ENCODE measurements around the gene VEPH1.

VEPH1 gene

DNA sequence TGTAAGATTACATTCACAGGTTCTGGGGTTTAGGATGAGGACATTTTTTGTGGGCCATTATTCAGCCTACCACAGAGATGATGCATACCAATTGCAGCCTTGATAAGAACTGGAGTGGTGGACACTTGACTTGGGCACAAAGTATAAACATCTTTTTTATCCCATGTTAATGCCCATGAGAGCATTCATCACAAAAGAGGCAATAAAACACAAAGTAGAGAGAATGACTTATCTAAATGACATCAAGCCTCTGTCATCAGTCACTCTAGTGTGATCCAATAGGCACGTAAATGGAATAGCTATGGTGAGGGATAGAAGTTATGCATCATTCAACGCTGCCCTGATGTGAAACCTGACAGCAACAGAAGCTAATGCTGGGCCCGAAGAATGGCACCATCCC lies 25.8 kb downstream of the VEPH1 start:
- no peak for DNase-seq (ENCODE audit: low read depth in 2 of 2)

DNA sequence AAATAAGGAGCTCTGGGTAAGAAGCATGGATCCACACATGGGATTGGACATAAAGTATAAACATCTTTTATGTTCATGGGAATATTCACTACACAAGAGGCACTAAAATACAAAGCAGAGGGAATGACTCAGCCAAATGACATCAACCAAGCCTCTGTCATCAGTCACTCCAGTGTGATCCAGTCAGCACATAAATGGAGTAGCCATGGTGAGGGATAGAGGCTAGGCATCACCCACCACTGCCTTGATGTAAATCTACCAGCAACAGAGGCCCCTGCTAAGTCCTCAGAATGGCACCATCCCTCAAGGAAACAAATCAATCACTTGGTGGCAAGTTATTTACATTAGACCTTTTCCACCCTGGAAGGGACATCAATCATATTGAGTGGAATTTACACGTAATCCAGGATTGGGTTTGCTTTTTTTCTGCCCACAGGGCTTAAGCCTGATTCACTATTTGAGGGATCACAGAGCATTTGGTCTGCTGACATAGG lies 27.2 kb downstream of the VEPH1 start:
- DNase-seq (ENCODE audit: low read depth in 2 of 2) = no peak

DNA sequence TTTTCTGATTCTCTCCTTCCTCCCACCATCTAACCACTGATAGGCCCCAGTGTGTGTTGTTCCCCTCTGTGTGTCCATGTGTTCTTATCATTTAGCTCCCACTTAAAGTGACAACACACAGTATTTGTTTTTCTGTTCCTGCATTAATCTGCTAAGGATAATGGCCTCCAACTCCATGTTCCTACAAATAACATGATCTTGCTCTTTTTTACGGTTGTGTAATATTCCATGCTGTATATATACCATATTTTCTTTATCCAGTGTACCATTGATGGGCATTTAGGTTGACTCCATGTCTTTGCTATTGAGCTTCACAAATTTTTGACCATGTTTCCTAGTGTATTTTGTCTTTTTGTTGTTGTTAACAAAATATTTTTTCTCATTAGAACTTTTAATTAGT lies 30.6 kb downstream of the VEPH1 start:
- no peak for DNase-seq (ENCODE audit: low read depth in 2 of 2)

DNA sequence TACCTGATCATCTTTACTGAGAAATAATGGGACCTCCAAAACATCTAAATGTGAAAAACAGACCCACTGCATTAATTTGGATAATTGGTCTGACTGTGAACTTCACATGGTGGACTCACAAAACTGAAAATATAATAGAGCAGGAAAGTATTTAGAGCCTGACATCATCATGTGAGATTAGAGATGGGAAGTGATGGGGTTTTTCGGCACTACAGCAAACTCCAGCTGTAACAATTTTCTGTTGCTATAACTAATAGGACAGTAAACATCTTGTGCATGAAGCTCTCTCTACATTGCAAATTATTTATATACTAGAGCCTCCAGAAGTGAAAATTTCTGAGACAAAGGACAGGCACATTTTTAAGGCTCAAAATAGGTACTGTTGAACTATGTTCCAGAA lies 32.2 kb downstream of the VEPH1 start:
- no peak for DNase-seq (ENCODE audit: low read depth in 2 of 2)

DNA sequence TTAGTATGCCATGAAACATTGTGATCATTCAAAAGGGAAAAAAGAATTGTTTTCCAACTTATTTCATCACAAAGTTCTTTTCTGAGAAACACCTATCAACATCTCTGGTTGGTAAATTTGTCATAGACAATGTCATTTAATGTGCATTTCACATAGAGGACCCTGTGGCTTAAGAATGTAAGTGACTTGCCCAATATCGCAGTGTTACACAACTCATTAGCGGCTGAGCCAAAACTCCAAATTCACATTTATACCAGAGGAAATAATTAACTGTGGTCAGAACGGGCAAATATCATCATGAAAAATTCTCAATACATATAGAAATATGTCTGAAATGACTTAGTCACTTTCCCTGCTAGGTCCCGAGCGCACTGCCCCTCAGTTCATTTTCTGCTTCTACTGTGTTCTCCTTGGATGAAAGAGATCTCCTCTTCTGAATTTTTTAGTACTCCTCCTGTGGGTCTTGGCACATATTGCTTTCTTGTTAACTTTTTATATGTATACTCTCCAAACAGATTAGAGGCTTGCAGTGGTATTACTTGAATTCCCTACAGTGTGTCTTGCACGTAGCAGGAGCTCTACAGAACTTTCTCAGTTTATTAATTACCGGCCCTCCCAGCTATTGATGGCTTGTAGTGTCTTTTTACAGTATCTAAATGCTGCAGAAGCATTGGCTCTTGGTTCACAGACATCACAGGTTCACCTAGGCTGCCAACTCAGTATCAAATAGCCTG lies 33.5 kb downstream of the VEPH1 start:
- no peak for DNase-seq (ENCODE audit: low read depth in 2 of 2)

DNA sequence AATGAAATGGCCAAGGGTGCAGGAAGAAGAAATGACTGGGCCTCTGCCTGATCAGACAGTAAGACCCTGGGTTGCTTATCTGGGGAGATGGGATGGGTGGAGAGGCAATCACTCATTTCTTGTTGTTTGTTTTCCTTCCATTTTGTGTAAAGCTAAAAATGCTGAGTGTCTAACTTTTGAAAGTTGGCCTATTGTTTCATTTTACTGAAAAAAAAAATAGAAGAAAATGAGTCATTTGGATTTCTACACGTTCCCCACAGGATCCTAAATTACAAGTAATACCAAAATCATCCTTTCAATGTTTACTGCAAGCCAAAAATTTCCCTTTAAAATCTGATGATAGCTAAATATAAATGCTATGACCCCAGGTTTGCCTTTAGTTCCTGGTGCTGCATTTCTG lies 36.0 kb downstream of the VEPH1 start:
- no peak for DNase-seq (ENCODE audit: low read depth in 2 of 2)

DNA sequence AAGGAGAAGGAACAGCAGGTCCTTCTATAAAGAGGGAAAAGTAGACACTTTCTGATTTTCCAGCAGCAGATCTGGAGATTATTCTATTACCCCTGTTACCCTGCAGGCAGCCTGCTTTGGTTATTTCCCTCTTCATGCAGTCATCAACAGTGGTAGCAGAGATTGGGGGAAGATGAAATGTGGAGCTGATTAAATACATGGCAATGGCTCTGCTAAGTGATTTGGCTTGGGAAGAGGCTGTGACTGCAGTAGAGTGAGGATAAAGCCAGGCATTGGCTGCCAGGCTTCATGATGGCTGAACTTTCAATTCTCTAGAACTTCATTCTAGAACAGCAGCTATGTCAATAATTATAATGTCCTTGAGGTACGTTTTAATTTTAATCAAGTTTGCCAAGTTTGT lies 37.5 kb downstream of the VEPH1 start:
- no peak for DNase-seq (ENCODE audit: low read depth in 2 of 2)

DNA sequence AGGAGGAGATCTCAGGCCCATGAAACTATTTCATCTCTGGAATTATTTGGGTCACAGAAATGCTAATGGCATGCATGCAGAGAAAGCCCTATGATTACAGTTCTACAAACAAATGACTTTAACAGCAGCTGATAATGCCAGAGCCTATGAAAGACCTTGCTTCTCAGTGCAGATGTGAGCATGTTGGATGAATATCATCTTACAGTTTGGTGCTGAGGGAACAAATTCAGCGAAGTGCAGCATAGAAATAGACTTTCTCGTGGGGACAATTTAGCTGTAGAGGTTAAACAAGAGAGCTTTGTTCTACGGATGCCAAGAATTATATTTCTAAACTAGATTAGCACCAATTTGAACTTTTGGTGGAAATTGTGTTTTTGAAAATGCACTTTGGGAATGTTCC lies 38.9 kb downstream of the VEPH1 start:
- DNase-seq (ENCODE audit: low read depth in 2 of 2) = no peak

DNA sequence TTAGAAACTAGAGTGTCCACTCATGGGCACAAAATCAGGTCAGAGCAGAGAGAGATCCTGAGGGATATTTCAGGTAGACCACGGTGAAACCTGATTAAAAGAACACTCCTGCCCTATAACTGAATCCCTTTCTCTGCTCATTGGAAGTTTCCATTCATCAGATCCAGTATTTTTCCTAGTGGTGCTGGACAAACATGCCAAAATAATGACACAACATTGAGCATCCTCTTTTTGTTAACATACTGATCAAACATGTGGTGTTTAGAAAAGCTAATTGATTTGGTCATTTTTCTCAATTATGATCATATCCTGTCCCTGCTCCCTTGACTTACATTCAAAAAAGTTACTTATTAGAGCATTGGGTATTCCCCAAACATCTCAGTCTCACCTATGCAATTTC lies 39.4 kb downstream of the VEPH1 start:
- no peak for DNase-seq (ENCODE audit: low read depth in 2 of 2)

DNA sequence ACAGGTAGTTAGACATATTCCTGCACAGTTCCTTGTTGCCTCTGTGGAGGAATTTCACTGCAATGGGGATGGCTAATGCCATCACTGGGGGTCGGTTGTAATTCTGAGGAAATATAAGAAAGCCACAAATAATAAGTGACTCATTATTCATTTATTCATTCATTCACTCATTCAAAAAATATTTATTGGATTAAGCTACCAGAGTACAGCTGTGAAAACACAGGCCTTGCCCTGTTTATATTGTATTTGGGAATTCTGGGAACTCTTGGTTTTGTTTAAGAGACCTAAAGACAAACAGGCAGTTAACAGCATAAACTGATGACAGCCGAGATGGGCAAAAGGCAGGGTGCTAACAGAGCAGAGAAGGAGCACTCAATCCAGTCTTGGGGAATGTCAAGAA lies 43.0 kb downstream of the VEPH1 start:
- no peak for DNase-seq (ENCODE audit: low read depth in 2 of 2)

DNA sequence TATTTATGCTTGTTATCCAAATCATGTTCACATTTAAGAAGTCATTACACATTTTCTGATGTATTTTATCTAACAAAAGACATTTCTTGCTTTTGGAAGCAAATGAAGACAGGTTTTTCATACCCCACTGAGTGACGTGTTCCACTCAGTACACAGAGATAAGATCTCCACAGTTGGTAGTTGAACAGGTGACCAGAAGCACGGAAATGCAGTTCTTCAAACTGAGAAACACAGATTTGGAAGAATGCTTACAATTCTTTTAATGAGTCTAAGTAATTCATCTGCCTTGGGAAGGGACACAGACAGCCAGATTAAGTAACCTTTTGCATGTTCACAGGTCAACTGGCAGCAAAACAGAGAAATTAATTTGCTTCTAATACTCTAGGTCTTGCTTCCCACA lies 43.5 kb downstream of the VEPH1 start:
- DNase-seq (ENCODE audit: low read depth in 2 of 2) = no peak

DNA sequence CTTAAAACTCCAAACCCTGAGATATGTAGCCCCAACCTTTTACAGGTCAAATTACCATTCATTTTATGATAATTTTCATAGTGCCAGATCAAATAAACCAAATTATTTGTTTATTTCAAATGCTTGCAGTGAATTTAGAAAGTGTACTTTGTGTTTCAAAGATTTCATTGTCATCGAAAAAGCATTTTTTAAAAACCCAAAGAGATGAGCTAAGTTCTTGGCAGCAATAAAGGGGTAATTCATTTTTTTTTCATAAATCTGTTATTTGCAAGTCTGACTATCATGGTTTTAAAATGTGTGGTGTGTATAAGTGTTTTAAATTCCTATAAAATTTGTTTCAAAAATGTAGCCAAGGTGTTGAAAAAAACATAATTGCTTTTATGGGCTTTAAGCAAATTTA lies 49.4 kb downstream of the VEPH1 start:
- DNase-seq (ENCODE audit: low read depth in 2 of 2) = no peak

DNA sequence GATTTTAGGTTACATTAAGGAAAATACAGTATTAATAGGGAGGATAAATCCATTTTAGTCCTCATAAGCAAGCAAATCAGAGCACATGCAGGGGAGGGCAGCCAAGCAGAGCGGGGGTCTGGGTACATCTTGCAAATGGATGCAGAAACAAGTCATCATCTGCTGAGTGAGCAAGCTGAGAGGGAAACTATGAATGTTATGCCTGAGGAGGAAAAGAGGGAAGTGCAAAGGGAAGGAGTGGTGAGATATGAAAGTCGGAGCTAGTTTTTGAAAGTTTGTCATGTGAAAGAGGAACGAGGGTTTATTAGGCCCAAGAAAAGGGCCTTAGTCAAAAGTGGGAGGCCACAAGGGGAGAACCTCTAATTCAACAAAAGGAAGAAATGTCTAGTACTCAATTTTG lies 51.1 kb downstream of the VEPH1 start:
- no peak for DNase-seq (ENCODE audit: low read depth in 2 of 2)

DNA sequence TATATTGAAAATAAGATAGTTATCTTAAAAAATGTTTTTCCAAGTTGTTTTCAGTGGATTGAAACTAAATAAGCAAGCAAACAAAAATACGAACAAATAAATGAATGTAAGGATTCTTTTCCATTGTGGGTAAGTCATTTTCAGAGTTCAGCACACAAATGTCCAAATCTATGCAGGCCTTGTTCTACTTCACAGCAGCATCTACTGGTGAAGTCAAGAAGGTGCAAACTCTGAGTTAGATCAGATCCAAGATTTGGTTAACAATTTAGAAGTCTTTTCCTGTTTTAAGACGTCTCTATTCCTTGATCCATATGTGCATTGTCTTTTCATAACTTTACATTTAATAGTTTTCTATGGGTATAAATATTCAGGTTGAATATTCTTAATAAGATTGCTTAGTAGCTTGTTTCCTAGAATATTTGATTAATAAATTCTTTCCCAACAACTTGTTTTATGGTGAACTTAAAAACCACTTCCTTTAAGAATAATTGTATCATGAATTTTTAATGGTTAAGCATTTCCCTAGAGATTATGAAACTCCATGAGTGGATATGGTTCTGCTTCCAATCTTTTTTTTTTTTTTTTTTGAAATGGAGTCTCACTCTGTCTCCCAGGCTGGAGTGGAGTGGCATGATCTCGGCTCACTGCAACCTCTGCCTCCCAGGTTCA lies 56.1 kb downstream of the VEPH1 start:
- DNase-seq (ENCODE audit: low read depth in 2 of 2) = no peak

DNA sequence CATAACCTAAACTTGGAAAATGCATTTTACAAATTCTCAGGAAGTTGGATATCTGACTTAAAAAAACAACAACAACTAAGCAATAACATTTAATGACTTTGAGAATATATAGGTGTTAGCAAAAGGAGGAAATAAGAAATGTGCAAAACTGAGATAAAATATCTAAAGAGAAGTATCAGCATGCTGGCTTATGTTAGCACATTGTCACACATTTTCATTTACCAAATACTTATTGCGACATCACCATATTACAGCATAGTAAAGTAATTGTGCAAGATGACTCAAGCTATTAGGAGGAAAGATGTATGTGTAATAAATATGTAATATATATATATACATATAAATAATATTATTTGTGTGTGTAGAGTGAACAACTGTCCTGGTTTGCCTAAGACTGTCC lies 57.4 kb downstream of the VEPH1 start:
- DNase-seq (ENCODE audit: low read depth in 2 of 2) = no peak

DNA sequence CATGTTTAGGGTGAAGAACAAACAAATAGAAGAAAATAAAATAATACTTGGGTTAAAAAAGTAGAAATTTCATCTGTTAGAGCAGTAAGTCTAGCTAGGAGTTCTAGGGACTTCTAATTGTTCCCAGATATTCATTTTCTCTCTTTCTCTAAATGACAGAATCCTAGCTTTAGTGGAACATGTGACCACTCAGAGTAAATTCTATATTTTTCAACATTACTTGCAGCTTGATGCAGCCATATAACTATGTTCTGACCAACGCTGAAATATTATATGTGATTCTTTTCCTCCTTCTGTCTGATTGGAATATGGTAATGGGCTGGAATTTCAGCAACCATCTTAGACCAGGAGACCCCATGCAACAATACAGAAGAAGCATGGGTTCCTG lies 58.4 kb downstream of the VEPH1 start:
- no peak for DNase-seq (ENCODE audit: low read depth in 2 of 2)

DNA sequence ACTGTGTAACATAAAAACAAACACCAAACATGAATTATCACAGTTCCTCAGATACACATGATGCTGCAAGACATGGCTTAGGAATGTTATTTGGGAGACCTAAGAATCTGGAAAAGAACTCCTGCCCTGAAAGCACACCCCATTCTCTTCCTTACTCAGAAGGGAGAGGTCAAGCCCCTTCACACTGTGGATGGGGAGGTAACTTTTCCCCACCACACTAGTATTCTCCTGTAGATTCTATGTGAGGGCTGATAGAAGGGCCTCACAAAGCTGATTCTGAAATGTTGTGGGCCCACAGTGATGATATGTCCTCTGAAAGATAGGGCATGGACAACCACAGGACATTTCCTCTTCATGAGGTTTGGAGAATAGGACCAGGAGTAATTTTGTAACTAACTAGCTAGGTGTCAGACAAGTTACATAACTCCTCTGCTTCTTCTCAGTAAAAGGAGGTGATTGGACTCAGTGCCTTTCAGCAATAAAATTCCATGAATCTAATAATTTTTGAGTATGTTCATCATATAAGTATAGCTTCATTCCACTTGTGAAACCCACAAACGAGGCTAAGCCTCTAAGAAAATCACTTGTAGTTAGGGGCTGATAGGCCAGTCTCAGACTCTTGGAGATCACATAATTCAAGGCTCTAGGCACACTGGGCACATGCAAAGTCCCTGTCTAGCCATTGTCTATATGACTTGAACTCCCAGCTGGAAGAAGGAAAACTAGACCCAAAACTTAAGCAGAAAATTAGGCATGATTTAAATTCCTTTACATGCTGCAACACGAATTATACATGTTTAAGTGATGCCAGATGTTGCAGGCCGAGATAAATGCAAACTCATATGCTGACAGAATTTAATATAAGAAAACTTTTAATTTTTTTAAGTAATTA lies 59.1 kb downstream of the VEPH1 start:
- no peak for DNase-seq (ENCODE audit: low read depth in 2 of 2)

DNA sequence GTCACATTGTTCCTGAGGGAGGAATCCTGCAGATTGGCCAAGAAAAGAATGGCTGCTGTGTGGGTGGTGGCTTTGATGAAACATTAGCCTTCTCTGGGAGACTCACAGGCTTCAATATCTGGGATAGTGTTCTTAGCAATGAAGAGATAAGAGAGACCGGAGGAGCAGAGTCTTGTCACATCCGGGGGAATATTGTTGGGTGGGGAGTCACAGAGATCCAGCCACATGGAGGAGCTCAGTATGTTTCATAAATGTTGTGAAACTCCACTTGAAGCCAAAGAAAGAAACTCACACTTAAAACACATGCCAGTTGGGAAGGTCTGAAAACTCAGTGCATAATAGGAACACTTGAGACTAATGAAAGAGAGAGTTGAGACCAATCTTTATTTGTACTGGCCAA lies 60.5 kb downstream of the VEPH1 start:
- DNase-seq (ENCODE audit: low read depth in 2 of 2) = no peak

DNA sequence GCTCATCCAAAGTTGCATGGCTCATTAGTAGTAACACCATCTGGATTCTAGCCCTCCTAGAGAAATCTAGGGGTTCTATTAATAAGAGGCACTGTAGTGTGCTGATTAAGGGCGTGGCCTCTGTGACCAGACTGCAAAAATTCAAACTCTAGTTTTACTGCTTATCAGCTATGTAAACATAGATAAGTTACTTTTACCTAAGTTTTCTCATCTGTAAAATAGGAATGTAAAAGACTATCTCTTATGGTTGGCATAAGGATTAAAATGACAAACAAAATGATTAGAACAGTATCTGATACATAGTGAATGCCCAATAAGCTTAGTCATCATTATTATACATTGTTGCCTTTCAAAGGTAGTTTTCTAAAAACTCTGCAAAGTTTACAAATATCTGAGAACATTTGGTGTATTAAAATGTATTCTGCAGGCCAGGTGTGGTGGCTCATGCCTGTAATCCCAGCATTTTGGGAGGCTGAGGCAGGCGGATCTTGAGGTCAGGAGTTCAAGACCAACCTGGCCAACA lies 62.1 kb downstream of the VEPH1 start:
- no peak for DNase-seq (ENCODE audit: low read depth in 2 of 2)

DNA sequence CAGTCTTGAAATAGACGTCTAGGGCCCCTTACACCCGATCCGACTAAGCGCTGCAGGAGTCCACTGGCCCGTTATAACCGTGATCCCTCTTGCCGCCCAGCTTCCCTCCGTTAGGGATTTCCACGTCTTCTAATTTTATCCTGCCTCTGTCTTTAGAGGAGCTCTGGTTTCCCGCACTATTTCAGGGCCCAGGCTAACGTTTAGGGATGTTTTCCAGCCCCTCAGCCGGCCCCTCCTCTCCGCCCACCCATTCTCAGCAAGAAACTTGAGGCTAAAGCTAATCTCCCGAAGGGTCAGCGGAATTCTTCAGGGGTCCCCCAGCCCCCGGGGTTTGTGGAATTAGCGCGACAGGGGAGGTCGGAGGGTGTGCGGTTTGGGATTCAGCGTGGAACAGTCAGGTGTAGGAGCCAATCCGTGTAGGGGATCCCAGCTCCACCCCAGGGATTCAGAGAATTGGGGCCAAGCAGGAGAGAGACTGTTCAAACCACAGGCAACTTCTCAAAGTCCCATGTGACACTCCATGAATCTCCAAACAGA lies 65.0 kb downstream of the VEPH1 start:
- DNase-seq (ENCODE audit: low read depth in 2 of 2) = no peak

DNA sequence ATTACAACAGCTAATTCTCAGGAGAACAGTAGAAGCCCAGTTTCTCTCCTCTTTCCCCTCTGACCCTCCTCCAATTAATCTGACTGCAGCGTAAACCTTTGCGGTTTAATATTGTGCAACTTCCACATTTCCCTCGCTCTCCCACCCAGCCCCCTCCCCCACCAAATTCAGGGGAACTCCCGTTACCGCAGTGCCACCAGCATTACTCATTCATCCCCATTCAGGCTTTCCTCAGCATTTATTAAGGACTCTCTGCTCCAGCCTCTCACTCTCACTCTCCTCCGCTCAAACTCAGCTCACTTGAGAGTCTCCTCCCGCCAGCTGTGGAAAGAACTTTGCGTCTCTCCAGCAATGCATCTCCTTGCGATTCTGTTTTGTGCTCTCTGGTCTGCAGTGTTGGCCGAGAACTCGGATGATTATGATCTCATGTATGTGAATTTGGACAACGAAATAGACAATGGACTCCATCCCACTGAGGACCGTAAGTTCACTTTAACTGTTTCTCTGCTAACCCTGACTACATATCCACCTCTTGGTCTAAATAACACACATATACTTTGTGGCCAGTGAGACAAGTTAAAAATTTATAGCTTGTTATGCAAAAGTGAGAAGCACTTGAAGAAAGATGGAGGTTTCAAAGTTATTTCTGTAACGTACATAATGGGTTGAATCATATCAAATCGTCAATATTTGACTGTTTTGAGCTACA lies 66.5 kb downstream of the VEPH1 start, which contains the start of gene PTX3:
Gene PTX3 (plus strand): TSS at position 268 of the 709 bp plus-strand sequence. CDS start 84 bp downstream, at position 352.
- DNase-seq (ENCODE audit: low read depth in 2 of 2) = no peak
